Thoracic aorta (tissue), 2 donors: ENCODE results near the gene AP3M1. TPM values are rescaled to one million over a fixed set of nuclear protein-coding genes. Genes with fewer than 3 reads are reported as not detected.

Source experiments
- ATAC-seq: fragments of 150-250 bp; one replicate; pipeline ENCODE4 v1.8.0; 2017; ENCODE audit warnings: low read depth; ENCODE audit not compliant: insufficient number of reproducible peaks, low FRiP score
- DNase-seq: peaks from one replicate; pipeline ENCODE4 v3.0.0-alpha.2; 2020; ENCODE audit warnings: low spot score
- H3K27ac ChIP-seq, 2 donors: fragments of 200-600 bp; sonication (generic); 1 replicate in 1 of 2; 2 replicates in 1 of 2; pipeline ENCODE4 v1.5.1; 2016; ENCODE audit warnings: mild to moderate bottlenecking in 2 of 2, moderate library complexity in 2 of 2
- H3K27me3 ChIP-seq: fragments of 200-600 bp; sonication (generic); replicated peaks from 2 replicates; pipeline ENCODE4 v1.6.0; 2016; ENCODE audit warnings: mild to moderate bottlenecking; ENCODE audit not compliant: insufficient read depth
- H3K36me3 ChIP-seq: fragments of 200-600 bp; sonication (generic); one replicate; pipeline ENCODE4 v1.5.1; 2016
- H3K4me1 ChIP-seq, 2 donors: fragments of 200-600 bp; sonication (generic); 1 replicate in 1 of 2; 2 replicates in 1 of 2; pipeline versions ENCODE4 v1.5.1 to v1.6.0; 2016; ENCODE audit warnings: low read depth in 2 of 2, mild to moderate bottlenecking in 1 of 2; ENCODE audit not compliant: control insufficient read depth in 1 of 2
- H3K4me3 ChIP-seq: fragments of 200-600 bp; sonication (generic); 2 replicates; pipeline ENCODE4 v1.5.1; 2016; ENCODE audit warnings: mild to moderate bottlenecking
- H3K9me3 ChIP-seq: fragments of 200-600 bp; sonication (generic); 2 replicates; pipeline ENCODE4 v1.5.1; 2016
- CTCF ChIP-seq: fragments of 200-600 bp; sonication (generic); IDR thresholded peaks from one replicate; pipeline ENCODE4 v1.5.1; 2019; ENCODE audit warnings: antibody characterized with exemption
- total RNA-seq, 2 donors: library from RNA; depleted of rRNA; stranded (reverse); fragments of >200 nt; gene quantifications; one replicate each; pipeline versions ENCODE4 v1.1.0 to v1.2.3, GENCODE V29; 2016

The AP3M1 gene
- total RNA-seq, 2 donors from 2014 or later, result 22.7 to 29.3 TPM

DNA sequence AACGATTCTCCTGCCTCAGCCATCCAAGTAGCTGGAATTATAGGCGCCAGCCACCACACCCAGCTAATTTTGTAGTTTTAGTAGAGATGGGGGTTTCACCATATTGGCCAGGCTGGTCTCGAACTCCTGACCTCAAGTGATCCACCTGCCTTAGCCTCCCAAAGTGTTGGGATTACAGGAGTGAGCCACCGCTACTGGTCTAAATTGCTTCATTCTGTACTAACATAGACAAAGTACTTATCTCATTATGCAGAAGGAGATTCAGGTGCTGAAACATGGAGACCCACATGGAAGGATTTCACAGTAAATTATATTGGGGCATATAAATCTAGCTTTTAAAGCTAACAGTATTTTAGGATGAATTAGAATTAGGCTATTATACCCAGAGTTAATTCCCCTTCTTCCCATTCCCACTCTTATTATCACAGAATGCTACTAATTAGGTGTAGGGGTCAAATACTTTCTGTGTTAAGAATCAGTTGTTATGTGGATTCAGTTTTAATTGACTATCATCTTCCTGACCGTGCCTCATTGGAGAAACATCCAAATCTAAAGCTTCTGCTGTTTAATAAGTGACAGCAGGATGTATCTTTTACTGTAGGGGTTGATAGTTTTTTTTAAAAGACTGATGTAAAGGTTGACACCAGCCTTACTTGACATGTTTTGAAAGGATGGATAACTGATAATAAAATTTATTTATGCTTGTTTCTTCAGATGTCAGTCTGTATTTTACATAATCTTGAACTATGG lies 27.6 kb upstream of the AP3M1 start:
- no peaks in the 10 kb centered on the region for H3K9me3 ChIP-seq
- H3K4me1 ChIP-seq, result peaks cover 0 to 13% of the 10 kb centered on the region in 2 donors
- H3K27me3 ChIP-seq, result no peaks in the 10 kb centered on the region
- H3K27ac ChIP-seq, result no peak overlapping the region
- DNase-seq (no peak), ATAC-seq (no peak)
- TF ChIP-seq CTCF, result no peak
- no peaks in the 10 kb centered on the region for H3K36me3 ChIP-seq
- no peak overlapping the region for H3K4me3 ChIP-seq

DNA sequence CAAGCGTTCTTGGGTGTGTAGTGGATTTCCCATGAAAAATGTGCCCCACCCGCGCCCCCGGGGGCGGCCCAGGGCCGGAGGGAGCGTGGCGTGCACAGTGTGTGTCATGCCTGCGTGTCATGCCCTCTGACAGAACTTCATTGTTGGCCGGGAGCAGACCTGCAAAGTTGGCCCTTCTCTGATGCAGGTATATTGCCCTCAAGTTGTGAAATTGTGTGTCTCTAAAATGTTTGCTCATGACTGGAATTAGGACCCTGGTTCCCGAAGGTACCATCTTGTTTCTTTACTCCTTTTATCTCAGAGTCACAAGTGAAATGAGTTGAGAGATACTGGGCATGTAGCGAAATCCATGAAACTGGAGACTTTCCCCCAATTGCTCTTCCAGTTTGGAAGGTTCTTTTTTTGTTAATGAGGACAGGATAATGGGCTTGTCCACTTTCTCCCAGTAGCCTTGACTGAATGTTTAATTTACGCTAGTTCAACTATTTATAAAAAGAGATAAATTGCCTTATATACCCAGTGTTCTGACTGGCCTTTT lies 26.6 kb upstream of the AP3M1 start:
- TF ChIP-seq CTCF, result no peak
- peak overlapping the region; percentile 70 to 73 for H3K27ac ChIP-seq
- H3K27me3 ChIP-seq, result no peaks in the 10 kb centered on the region
- peak; percentile 18 for ATAC-seq
- H3K36me3 ChIP-seq, result no peaks in the 10 kb centered on the region
- no peaks in the 10 kb centered on the region for H3K9me3 ChIP-seq
- no peak for DNase-seq
- peak overlapping the region; percentile 83 for H3K4me3 ChIP-seq
- peaks cover 0 to 13% of the 10 kb centered on the region in 2 donors for H3K4me1 ChIP-seq

DNA sequence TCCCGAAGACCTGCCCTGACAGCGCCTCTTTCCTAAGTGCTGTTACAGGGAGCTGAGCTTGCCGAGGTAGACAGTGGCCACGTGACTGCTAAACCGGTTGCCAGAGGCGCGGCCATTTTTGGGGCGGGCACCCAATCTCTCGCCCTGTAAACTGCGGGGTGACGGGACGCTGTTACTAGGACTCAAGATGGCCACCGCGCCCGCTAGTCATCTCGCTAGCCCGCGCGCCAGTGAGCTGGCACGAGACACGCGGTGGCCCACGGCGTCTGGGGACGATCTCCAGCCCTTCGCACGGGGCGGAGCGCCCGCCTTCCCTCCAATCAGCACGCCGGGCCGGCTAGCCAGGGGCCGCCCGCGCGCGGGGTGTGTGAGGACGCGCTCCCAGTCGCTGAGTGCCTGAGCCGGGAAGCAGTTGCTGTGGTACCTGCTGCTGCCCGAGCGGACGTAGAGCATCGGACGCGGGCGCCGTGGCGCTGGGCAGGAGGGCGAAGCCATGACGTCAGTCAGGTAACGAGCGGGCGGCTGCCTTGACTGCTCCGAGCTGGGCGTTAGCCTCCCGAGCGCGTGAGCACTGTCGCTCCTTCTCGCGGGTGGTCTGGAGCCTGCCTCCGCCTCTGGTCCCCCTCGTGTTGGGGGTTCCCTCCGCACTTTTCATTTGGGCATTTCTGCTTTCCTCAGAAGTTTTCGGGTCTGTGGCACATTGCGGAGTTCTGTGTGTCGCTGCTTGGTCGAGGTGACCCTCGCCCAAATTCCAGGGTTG lies 25.9 kb upstream of the AP3M1 start:
- H3K36me3 ChIP-seq, result no peaks in the 10 kb centered on the region
- peak overlapping the region; percentile 70 to 73 for H3K27ac ChIP-seq
- DNase-seq, result peak; percentile 90
- ATAC-seq, result peak; percentile 72
- H3K27me3 ChIP-seq, result no peaks in the 10 kb centered on the region
- H3K4me3 ChIP-seq, result peak overlapping the region; percentile 83
- TF ChIP-seq CTCF, result no peak
- peaks cover 0 to 13% of the 10 kb centered on the region in 2 donors for H3K4me1 ChIP-seq
- H3K9me3 ChIP-seq, result no peaks in the 10 kb centered on the region

GRCh38 chr10:74175510-74176379 lies 25.1 kb upstream of the AP3M1 start:
- Histone ChIP-seq H3K27me3 (no peaks in the 10 kb centered on the region), H3K36me3 (no peaks in the 10 kb centered on the region), H3K27ac (peak overlapping the region; percentile 70 to 73), H3K4me1 (peaks cover 0 to 13% of the 10 kb centered on the region in 2 donors), H3K9me3 (no peaks in the 10 kb centered on the region), H3K4me3 (peak overlapping the region; percentile 83)
- DNase-seq (no peak), ATAC-seq (no peak)
- TF ChIP-seq CTCF, result no peak
